B cell (primary cell): ENCODE data around the gene MAD1L1. TPM values are rescaled to one million over a fixed set of nuclear protein-coding genes. Genes with fewer than 3 reads are reported as not detected.
"Not testable (repeated sequence)": the region's sequence is repeated elsewhere in the genome, so short reads cannot be mapped to it uniquely, and the experiment has no call there.

ENCODE experiments used
- ATAC-seq: fragments of 200-7000 bp; cut with Tn5 transposase; one replicate; pipeline ENCODE4 v1.10.0; 2021; ENCODE audit warnings: low read depth, mild to moderate bottlenecking, moderate number of reproducible peaks, moderate library complexity
- CTCF ChIA-PET: fragments of 350-600 bp; sonication (Branson Sonifier 250); formaldehyde crosslinking; loops from one replicate; lab custom pipeline; 2021; ENCODE audit warnings: antibody characterized with exemption, inconsistent platforms; lab: Charles Lee
- POLR2A ChIA-PET: fragments of 350-600 bp; sonication (Branson Sonifier 250); formaldehyde crosslinking; loops from one replicate; lab custom pipeline; 2021; ENCODE audit warnings: antibody characterized with exemption; lab: Charles Lee
- DNase-seq: peaks from one replicate; pipeline ENCODE4 v3.0.0; 2013
- H2AFZ ChIP-seq: 2 replicates; pipeline ENCODE4 v1.6.1; 2012; ENCODE audit warnings: mild to moderate bottlenecking, low read depth, low read length; ENCODE audit not compliant: insufficient read depth, poor library complexity, severe bottlenecking
- H3K27ac ChIP-seq, 2 donors: 1 replicate in 1 of 2; 2 replicates in 1 of 2; pipeline ENCODE4 v1.5.1; 2012 to 2013; ENCODE audit warnings: low read length in 2 of 2, mild to moderate bottlenecking in 2 of 2, moderate library complexity in 1 of 2
- H3K27me3 ChIP-seq, 4 experiments: fragments of 200-600 bp in 1 of 4; sonication (generic) in 1 of 4; replicated peaks in 1 of 4; 1 replicate in 2 of 4; 2 replicates in 2 of 4; pipeline versions ENCODE4 v1.6.1 to v1.7.0; 2013 to 2016; ENCODE audit warnings: low read length in 3 of 4, mild to moderate bottlenecking in 2 of 4, mixed read lengths in 1 of 4, moderate library complexity in 1 of 4; ENCODE audit not compliant: insufficient read depth in 4 of 4, control insufficient read depth in 3 of 4; ENCODE audit errors: control extremely low read depth in 1 of 4
- H3K36me3 ChIP-seq, 2 experiments: replicated peaks in 1 of 2; 1 replicate in 1 of 2; 2 replicates in 1 of 2; pipeline versions ENCODE4 v1.6.1 to v1.7.1; 2013; ENCODE audit warnings: low read length in 1 of 2; ENCODE audit not compliant: insufficient read depth in 2 of 2, control insufficient read depth in 1 of 2; ENCODE audit errors: control extremely low read depth in 1 of 2, extremely low read depth in 1 of 2
- H3K4me1 ChIP-seq, 2 donors: fragments of 200-600 bp in 1 of 2; sonication (generic) in 1 of 2; 1 replicate in 1 of 2; 2 replicates in 1 of 2; pipeline versions ENCODE4 v1.5.1 to v1.6.1; 2013 to 2017; ENCODE audit warnings: low read length in 2 of 2; ENCODE audit not compliant: control insufficient read depth in 2 of 2, insufficient read depth in 2 of 2
- H3K4me2 ChIP-seq: replicated peaks from 2 replicates; pipeline ENCODE3; 2012; ENCODE audit warnings: mild to moderate bottlenecking, low read depth, low read length; ENCODE audit not compliant: poor library complexity, severe bottlenecking
- H3K4me3 ChIP-seq, 5 experiments: fragments of 200-600 bp in 1 of 5; sonication (generic) in 1 of 5; 1 replicate in 3 of 5; 2 replicates in 2 of 5; pipeline versions ENCODE4 v1.5.1 to v1.7.0; 2011 to 2016; ENCODE audit warnings: low read length in 4 of 5, mild to moderate bottlenecking in 4 of 5, low read depth in 2 of 5, control low read depth in 1 of 5, moderate library complexity in 1 of 5; ENCODE audit not compliant: insufficient read depth in 1 of 5; ENCODE audit errors: control extremely low read depth in 1 of 5, extremely low read depth in 1 of 5
- H3K79me2 ChIP-seq: fragments of 200-600 bp; sonication (generic); one replicate; pipeline ENCODE4 v1.6.0; 2016; ENCODE audit warnings: low read length; ENCODE audit not compliant: control insufficient read depth, insufficient read depth
- H3K9ac ChIP-seq: fragments of 200-600 bp; sonication (generic); 2 replicates; pipeline ENCODE4 v1.6.1; 2017; ENCODE audit warnings: mild to moderate bottlenecking, low read length, moderate library complexity
- H3K9me3 ChIP-seq, 3 donors: one replicate each; pipeline versions ENCODE4 v1.6.1 to v1.7.1; 2013; ENCODE audit warnings: low read length in 2 of 3; ENCODE audit not compliant: control insufficient read depth in 2 of 3, insufficient read depth in 1 of 3; ENCODE audit errors: control extremely low read depth in 1 of 3
- H4K20me1 ChIP-seq: 2 replicates; pipeline ENCODE4 v1.6.0; 2012; ENCODE audit warnings: mild to moderate bottlenecking, low read length; ENCODE audit not compliant: insufficient read depth, control insufficient read depth, poor library complexity, severe bottlenecking
- H3K27ac Mint-ChIP-seq: one replicate; pipeline ENCODE4 v1.8.0; 2021; ENCODE audit warnings: mixed read lengths
- H3K27me3 Mint-ChIP-seq: one replicate; pipeline ENCODE4 v1.8.0; 2021; ENCODE audit warnings: mixed read lengths
- H3K4me1 Mint-ChIP-seq: one replicate; pipeline ENCODE4 v1.8.0; 2021; ENCODE audit warnings: mixed read lengths
- H3K4me3 Mint-ChIP-seq: one replicate; pipeline ENCODE4 v1.8.0; 2021; ENCODE audit warnings: mixed read lengths
- H3K9me3 Mint-ChIP-seq: one replicate; pipeline ENCODE4 v1.8.0; 2022; ENCODE audit warnings: mixed read lengths; ENCODE audit not compliant: insufficient read depth
- CTCF ChIP-seq: fragments of 200-600 bp; IDR thresholded peaks from one replicate; pipeline ENCODE4 v1.8.0; 2022; ENCODE audit warnings: antibody characterized with exemption, mild to moderate bottlenecking
- EZH2 ChIP-seq: IDR thresholded peaks from 2 replicates; pipeline ENCODE4 v1.6.1; 2012; ENCODE audit warnings: borderline replicate concordance, low read depth, mild to moderate bottlenecking, moderate library complexity, low read length; ENCODE audit not compliant: insufficient read depth, poor library complexity, severe bottlenecking
- WGBS: methylation state at CpG from one replicate; pipeline ENCODE4 v1.1.5; 2013; ENCODE audit warnings: missing lambda C conversion rate; ENCODE audit not compliant: insufficient coverage; 5-methylcytosine and 5-hydroxymethylcytosine counted together
- intact Hi-C: fragments of 100-400 bp; cut with micrococcal nuclease; formaldehyde crosslinking; loops from one replicate; pipeline ENCODE4 v1.10.0; 2022
- polyA plus RNA-seq: library from polyadenylated mRNA; depleted of rRNA; stranded (reverse); fragments of >200 nt; gene quantifications from 2 replicates; pipeline ENCODE4 v1.2.3, GENCODE V29; 2012
- total RNA-seq, 2 donors: library from RNA; stranded (reverse); fragments of 120-200 nt in 1 of 2; gene quantifications; 1 replicate in 1 of 2; 2 replicates in 1 of 2; pipeline versions ENCODE4 v1.2.3 to v1.2.4, GENCODE V29; 2013 to 2022

Gene MAD1L1
- total and polyA plus RNA-seq, 2 donors (not counting 1 experiment from before 2014, with no cell fraction given), result 86.7 to 110 TPM

GRCh38 chr7:1861799-1862458 lies 370.8 kb downstream of the MAD1L1 start:
- Histone ChIP-seq H3K27ac (no peak overlapping the region), H3K9me3 (no peaks in the 10 kb centered on the region), H3K4me2 (peak overlapping the region; percentile 30), H3K27me3 (no peaks in the 10 kb centered on the region), H3K9ac (no peak overlapping the region), H3K4me3 (no peak overlapping the region), H3K36me3 (peaks cover 0 to 3% of the 10 kb centered on the region in 2 experiments), H3K4me1 (peaks cover 4 to 14% of the 10 kb centered on the region in 2 donors), H3K79me2 (peaks cover 64% of the 10 kb centered on the region), H2AFZ (no peak overlapping the region), H4K20me1 (peaks cover 94% of the 10 kb centered on the region)
- peaks cover 12% of the 10 kb centered on the region for H3K4me1 Mint-ChIP-seq
- no peaks in the 10 kb centered on the region for H3K27me3 Mint-ChIP-seq
- DNase-seq (no peak), ATAC-seq (no peak)
- no peaks in the 10 kb centered on the region for H3K9me3 Mint-ChIP-seq
- whole genome bisulfite sequencing, result 57% methylated on average over 16 of the region's 19 CpGs
- intact Hi-C loops, result no loop called here
- no peak overlapping the region for H3K4me3 Mint-ChIP-seq
- H3K27ac Mint-ChIP-seq, result no peak overlapping the region
- POLR2A ChIA-PET, result interaction anchor here (0.7 kb wide), 1 partner anchor 17 kb away, joined by 3 read pairs; no protein-coding TSS in a partner anchor
- CTCF ChIA-PET, result no interaction called here
- no peak for TF ChIP-seq CTCF
- TF ChIP-seq EZH2, result no peak

- H3K4me3 Mint-ChIP-seq, H3K27ac ChIP-seq, H3K4me2 ChIP-seq, intact Hi-C loops, POLR2A ChIA-PET, H3K9ac ChIP-seq, H3K9me3 ChIP-seq, H3K27ac Mint-ChIP-seq, H3K27me3 ChIP-seq, ATAC-seq, H3K27me3 Mint-ChIP-seq, CTCF ChIA-PET, H3K4me3 ChIP-seq, DNase-seq, H3K9me3 Mint-ChIP-seq, H2AFZ ChIP-seq, H3K36me3 ChIP-seq: not testable (repeated sequence)
- H3K79me2 ChIP-seq, result peaks cover 58% of the 10 kb centered on the region
- 87% methylated on average over 16 of the region's 33 CpGs for WGBS
- H3K4me1 Mint-ChIP-seq, result peaks cover 12% of the 10 kb centered on the region
- H4K20me1 ChIP-seq, result peaks cover 90% of the 10 kb centered on the region
- H3K4me1 ChIP-seq, result peaks cover 4 to 14% of the 10 kb centered on the region in 2 donors
These were observed 371.6 kb downstream of the MAD1L1 start for GRCh38 chr7:1860881-1861798.
